ENCODE data around the gene HYCC1. TPM values are rescaled to one million over a fixed set of nuclear protein-coding genes. Genes with fewer than 3 reads are reported as not detected.

The HYCC1 gene
- total RNA-seq, 1 donor from 2014 or later: 66.0 TPM

- TF ChIP-seq CTCF (IDR thresholded peaks at IDR 0.05; ENCODE audit: unreplicated experiment): no peak
- peaks cover 6% of the 10 kb centered on the region for H3K27me3 Mint-ChIP-seq
- no peak for DNase-seq (ENCODE audit: low spot score, unreplicated experiment)
- H3K9me3 Mint-ChIP-seq (ENCODE audit: low read depth): no peaks in the 10 kb centered on the region
- H3K27ac Mint-ChIP-seq: no peak overlapping the region
- H3K36me3 Mint-ChIP-seq (ENCODE audit: insufficient read depth): no peaks in the 10 kb centered on the region
- H3K4me3 Mint-ChIP-seq (ENCODE audit: low read depth): no peak overlapping the region
- no peaks in the 10 kb centered on the region for H3K4me1 Mint-ChIP-seq (ENCODE audit: low read depth)
Observed at GRCh38 chr7:23024454-23024853, 10.5 kb upstream of the HYCC1 start.

DNA sequence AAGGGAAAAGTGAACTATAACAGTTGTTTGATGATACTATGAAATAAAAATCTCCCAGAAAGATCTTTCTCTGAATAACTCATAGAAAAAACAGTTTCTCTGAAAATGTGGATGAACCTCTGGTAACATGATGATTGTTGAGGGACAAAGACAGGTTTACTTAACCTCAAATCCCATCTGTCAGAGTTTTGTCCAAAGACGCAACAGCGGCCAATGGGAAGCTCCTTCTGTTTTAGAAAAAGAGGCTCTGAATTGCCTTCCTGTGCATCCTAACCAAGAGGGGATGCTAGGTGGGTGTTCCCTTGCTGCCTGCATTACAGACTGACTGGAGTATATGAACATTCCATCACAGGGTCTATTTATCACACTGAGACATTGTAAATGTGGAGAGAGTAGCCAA is 8.9 kb upstream of the HYCC1 start:
- Mint-ChIP-seq H3K9me3 (ENCODE audit: low read depth) (no peaks in the 10 kb centered on the region), H3K27me3 (peaks cover 6% of the 10 kb centered on the region), H3K36me3 (ENCODE audit: insufficient read depth) (no peaks in the 10 kb centered on the region), H3K4me1 (ENCODE audit: low read depth) (peaks cover 3% of the 10 kb centered on the region), H3K4me3 (ENCODE audit: low read depth) (no peak overlapping the region), H3K27ac (no peak overlapping the region)
- TF ChIP-seq CTCF (IDR thresholded peaks at IDR 0.05; ENCODE audit: unreplicated experiment): no peak
- no peak for DNase-seq (ENCODE audit: low spot score, unreplicated experiment)

GRCh38 chr7:23022258-23022769 is 8.4 kb upstream of the HYCC1 start:
- no peaks in the 10 kb centered on the region for H3K36me3 Mint-ChIP-seq (ENCODE audit: insufficient read depth)
- peaks cover 3% of the 10 kb centered on the region for H3K4me1 Mint-ChIP-seq (ENCODE audit: low read depth)
- no peak for TF ChIP-seq CTCF (IDR thresholded peaks at IDR 0.05; ENCODE audit: unreplicated experiment)
- DNase-seq (ENCODE audit: low spot score, unreplicated experiment): no peak
- H3K4me3 Mint-ChIP-seq (ENCODE audit: low read depth): no peak overlapping the region
- H3K27ac Mint-ChIP-seq: no peak overlapping the region
- H3K27me3 Mint-ChIP-seq: peaks cover 6% of the 10 kb centered on the region
- H3K9me3 Mint-ChIP-seq (ENCODE audit: low read depth): no peaks in the 10 kb centered on the region

- no peak overlapping the region for H3K27ac Mint-ChIP-seq
- H3K36me3 Mint-ChIP-seq (ENCODE audit: insufficient read depth): no peaks in the 10 kb centered on the region
- H3K4me1 Mint-ChIP-seq (ENCODE audit: low read depth): peaks cover 3% of the 10 kb centered on the region
- H3K4me3 Mint-ChIP-seq (ENCODE audit: low read depth): no peak overlapping the region
- H3K9me3 Mint-ChIP-seq (ENCODE audit: low read depth): no peaks in the 10 kb centered on the region
- TF ChIP-seq CTCF (IDR thresholded peaks at IDR 0.05; ENCODE audit: unreplicated experiment): no peak
- H3K27me3 Mint-ChIP-seq: peaks cover 6% of the 10 kb centered on the region
- no peak for DNase-seq (ENCODE audit: low spot score, unreplicated experiment)
Observed at GRCh38 chr7:23021596-23021995, 7.7 kb upstream of the HYCC1 start.

GRCh38 chr7:23020742-23021401 is 6.9 kb upstream of the HYCC1 start:
- H3K36me3 Mint-ChIP-seq (ENCODE audit: insufficient read depth): no peaks in the 10 kb centered on the region
- no peak overlapping the region for H3K4me3 Mint-ChIP-seq (ENCODE audit: low read depth)
- H3K27me3 Mint-ChIP-seq: peaks cover 6% of the 10 kb centered on the region
- DNase-seq (ENCODE audit: low spot score, unreplicated experiment): no peak
- H3K9me3 Mint-ChIP-seq (ENCODE audit: low read depth): no peaks in the 10 kb centered on the region
- H3K4me1 Mint-ChIP-seq (ENCODE audit: low read depth): peaks cover 3% of the 10 kb centered on the region
- H3K27ac Mint-ChIP-seq: no peak overlapping the region
- TF ChIP-seq CTCF (IDR thresholded peaks at IDR 0.05; ENCODE audit: unreplicated experiment): no peak

Measured in progenitor cell of endocrine pancreas (in vitro differentiated cells).